LNCaP clone FGC (cell line): ENCODE data around the gene TCF3.

Experiments
- DNase-seq: peaks from one replicate; pipeline ENCODE4 v3.0.0-alpha.2; 2011; ENCODE audit warnings: low read depth
- H3K4me3 ChIP-seq: 2 replicates; pipeline ENCODE4 v1.5.1; 2011; ENCODE audit warnings: mild to moderate bottlenecking, low read depth, low read length, control low read depth
- CTCF ChIP-seq: IDR thresholded peaks from 2 replicates; pipeline ENCODE4 v1.5.1; 2012; ENCODE audit warnings: mild to moderate bottlenecking; ENCODE audit not compliant: control insufficient read depth, insufficient read depth; ENCODE audit errors: extremely low read depth

The TCF3 gene

GRCh38 chr19:1661995-1662394 lies 9.6 kb upstream of the TCF3 start:
- no peak overlapping the region for H3K4me3 ChIP-seq
- no peak for DNase-seq
- no peak for TF ChIP-seq CTCF

- no peak for TF ChIP-seq CTCF
- H3K4me3 ChIP-seq, result no peak overlapping the region
- no peak for DNase-seq
Observed at GRCh38 chr19:1659084-1659427, 6.6 kb upstream of the TCF3 start.

GRCh38 chr19:1658150-1659083 lies 6.0 kb upstream of the TCF3 start:
- TF ChIP-seq CTCF, result no peak

DNA sequence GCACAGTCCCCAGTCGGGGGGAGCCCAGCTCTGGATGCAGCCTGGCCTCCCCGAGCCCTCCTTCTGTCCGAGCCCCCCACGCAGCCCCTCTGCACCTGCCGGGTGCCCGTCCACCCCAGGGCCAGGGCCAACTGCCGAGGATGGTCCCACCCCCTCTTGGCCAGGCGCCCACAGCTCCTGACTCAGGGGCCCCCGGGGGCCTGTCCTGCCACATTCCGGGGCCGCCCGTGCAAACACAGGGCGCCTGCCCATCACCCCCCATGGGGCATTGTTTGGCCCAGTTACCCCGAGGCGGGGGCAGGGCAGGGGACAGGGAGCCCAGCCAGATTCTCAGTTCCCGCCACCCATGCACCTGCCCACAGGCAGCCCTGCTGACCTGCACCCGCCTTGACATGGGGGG lies 5.3 kb upstream of the TCF3 start:
- DNase-seq, result no peak
- H3K4me3 ChIP-seq, result no peak overlapping the region
- no peak for TF ChIP-seq CTCF

More at GRCh38 chr19:1658150-1659083, 6.0 kb upstream of the TCF3 start:
- no peak overlapping the region for H3K4me3 ChIP-seq
- DNase-seq, result no peak

DNA sequence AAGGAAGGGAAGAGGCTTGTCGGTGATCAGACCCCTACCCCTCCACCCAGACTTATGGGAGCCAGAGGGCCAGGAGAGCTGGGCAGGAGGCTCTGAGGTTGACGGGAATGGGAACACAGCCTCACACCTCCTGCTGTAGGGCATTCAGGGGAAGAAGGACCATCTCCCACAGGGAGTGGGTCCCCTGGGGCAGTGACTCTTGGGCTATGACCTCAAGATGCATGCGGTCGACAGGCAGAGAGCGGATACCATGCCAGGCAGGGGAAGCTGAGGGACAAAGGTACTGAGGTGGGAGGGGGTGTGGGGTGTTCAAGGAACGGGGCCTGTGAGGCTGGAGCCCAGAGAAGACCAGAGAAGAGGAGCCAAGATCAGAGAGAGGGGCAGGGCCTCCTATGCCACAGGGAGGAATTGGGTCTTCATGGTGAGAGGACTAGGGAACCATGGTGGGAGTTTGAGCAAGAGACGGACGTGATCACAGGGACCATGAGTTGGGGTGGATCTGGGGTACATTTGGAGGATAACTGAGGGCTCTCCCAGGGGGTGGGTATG lies 4.6 kb upstream of the TCF3 start:
- H3K4me3 ChIP-seq, result no peak overlapping the region
- no peak for TF ChIP-seq CTCF
- DNase-seq, result no peak

GRCh38 chr19:1655987-1656608 lies 3.7 kb upstream of the TCF3 start:
- no peak for DNase-seq

More at GRCh38 chr19:1655987-1656608, 3.7 kb upstream of the TCF3 start:
- no peak for TF ChIP-seq CTCF
- no peak overlapping the region for H3K4me3 ChIP-seq
